ENCODE data around the gene FAM228B. TPM values are rescaled to one million over a fixed set of nuclear protein-coding genes. Genes with fewer than 3 reads are reported as not detected.

FAM228B gene
- total and polyA plus RNA-seq, 9 of the 15 experiments (the other 6 are each of a cell fraction or from before 2014, with no cell fraction given) = 1.1 to 3.7 (median 2.6) TPM

GRCh38 chr2:24084386-24085199 is 38.7 kb upstream of the FAM228B start, which contains the start of gene TP53I3 (continued):
- no peak for TF ChIP-seq HMBOX1 (IDR thresholded peaks at IDR 0.05)
- no peak for TF ChIP-seq SLC30A9 (CRISPR knock-in tag; IDR thresholded peaks at IDR 0.05)
- TF ChIP-seq FOXP4 (CRISPR knock-in tag; IDR thresholded peaks at IDR 0.05; ENCODE audit: borderline replicate concordance) = no peak; the same call in 1 of the 2 replicates
- no peak for TF ChIP-seq ID3 (CRISPR knock-in tag; IDR thresholded peaks at IDR 0.05)
- peak; percentile 49; the same call in 1 of the 2 replicates for TF ChIP-seq ID3 (tag; IDR thresholded peaks at IDR 0.05)
- TF ChIP-seq E2F6 (IDR thresholded peaks at IDR 0.05; ENCODE audit: borderline replicate concordance in 1 of 2, extremely low read depth in 1 of 2, insufficient read depth in 1 of 2, insufficient read length in 1 of 2, low read depth in 1 of 2, low read length in 1 of 2, poor library complexity in 1 of 2, severe bottlenecking in 1 of 2) = peak in 1 of 2 experiments; percentile 11
- no peak for TF ChIP-seq TEAD4 (IDR thresholded peaks at IDR 0.05; ENCODE audit: low read length)
- TF ChIP-seq TEAD4 (CRISPR knock-in tag; IDR thresholded peaks at IDR 0.05; ENCODE audit: borderline replicate concordance) = no peak
- no peak for TF ChIP-seq DLX4 (CRISPR knock-in tag; IDR thresholded peaks at IDR 0.05)
- no peak; a peak in 1 of 4 replicates for TF ChIP-seq HDAC1 (IDR thresholded peaks at IDR 0.05)
- TF ChIP-seq ZNF318 (IDR thresholded peaks at IDR 0.05; ENCODE audit: borderline replicate concordance in 1 of 2, low read depth in 1 of 2) = no peak
- TF ChIP-seq NCOR1 (IDR thresholded peaks at IDR 0.05) = no peak; the same call in 1 of the 2 replicates
